Transverse colon (tissue), 3 donors: ENCODE data around the gene LRRC26.

Experiments
- EP300 ChIP-seq: sonication (generic); formaldehyde crosslinking; IDR thresholded peaks from one replicate; pipeline ENCODE4 v1.6.1; 2017; ENCODE audit warnings: antibody characterized with exemption, low read depth
- POLR2A ChIP-seq: fragments of 450-650 bp; IDR thresholded peaks from one replicate; pipeline ENCODE4 v1.6.1; 2016; ENCODE audit warnings: antibody characterized with exemption, mild to moderate bottlenecking, moderate library complexity
- TF ChIP-seq, protein P1 (sequence below), 5 experiments: fragments of 200-600 bp in 3 of 5; fragments of 450-650 bp in 2 of 5; sonication (generic) in 3 of 5; IDR thresholded peaks; 1 replicate in 2 of 5; 2 replicates in 3 of 5; pipeline ENCODE4 v1.5.1; 2016 to 2017; ENCODE audit warnings: antibody characterized with exemption in 5 of 5, inconsistent platforms in 3 of 5, mild to moderate bottlenecking in 2 of 5, moderate library complexity in 1 of 5

DNA sequence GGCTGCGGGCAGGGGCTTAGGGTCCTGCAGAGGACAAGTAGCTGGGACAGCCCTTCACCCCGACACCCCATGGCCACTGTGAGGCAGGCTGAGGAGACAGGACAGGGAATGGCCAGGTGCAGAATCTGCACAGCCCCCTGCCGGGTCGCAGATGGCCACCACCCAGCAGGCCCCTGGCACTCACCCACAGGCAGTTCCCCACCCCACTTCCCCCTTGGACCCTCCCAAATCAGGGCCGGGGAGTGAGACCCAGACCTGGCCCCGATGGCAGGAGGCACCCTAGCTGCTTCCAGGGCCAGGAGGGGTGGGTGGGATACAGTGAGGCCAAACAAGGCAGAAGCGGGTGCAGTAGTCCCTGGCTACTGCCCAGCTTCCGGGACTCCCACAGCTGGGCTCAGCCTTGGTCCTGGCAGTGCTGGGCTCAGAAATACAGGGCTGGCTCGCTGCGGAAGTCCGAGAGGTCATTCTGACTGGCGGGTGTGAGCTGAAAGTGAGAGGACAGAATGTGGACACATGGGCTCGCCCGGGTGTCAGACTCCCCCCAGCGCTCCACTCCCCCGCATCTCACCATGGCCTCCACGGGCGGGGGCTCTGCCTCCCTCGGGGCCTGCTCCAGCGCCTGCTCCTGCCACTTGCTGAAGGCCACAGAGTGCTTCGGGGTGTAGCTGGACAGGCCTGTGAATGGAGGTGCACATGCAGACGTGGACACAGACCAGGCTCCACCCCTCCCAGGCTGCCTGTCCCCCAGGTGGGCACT lies 22.0 kb upstream of the LRRC26 start:
- TF ChIP-seq, protein P1, sequence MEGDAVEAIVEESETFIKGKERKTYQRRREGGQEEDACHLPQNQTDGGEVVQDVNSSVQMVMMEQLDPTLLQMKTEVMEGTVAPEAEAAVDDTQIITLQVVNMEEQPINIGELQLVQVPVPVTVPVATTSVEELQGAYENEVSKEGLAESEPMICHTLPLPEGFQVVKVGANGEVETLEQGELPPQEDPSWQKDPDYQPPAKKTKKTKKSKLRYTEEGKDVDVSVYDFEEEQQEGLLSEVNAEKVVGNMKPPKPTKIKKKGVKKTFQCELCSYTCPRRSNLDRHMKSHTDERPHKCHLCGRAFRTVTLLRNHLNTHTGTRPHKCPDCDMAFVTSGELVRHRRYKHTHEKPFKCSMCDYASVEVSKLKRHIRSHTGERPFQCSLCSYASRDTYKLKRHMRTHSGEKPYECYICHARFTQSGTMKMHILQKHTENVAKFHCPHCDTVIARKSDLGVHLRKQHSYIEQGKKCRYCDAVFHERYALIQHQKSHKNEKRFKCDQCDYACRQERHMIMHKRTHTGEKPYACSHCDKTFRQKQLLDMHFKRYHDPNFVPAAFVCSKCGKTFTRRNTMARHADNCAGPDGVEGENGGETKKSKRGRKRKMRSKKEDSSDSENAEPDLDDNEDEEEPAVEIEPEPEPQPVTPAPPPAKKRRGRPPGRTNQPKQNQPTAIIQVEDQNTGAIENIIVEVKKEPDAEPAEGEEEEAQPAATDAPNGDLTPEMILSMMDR (IDR thresholded peaks at IDR 0.05), result no peak
- TF ChIP-seq POLR2A (no peak), EP300 (no peak)
